SHP77 treated with DMSO at 0.1 percent for 48 hours (cell line): ENCODE results near the gene SUN2.

ENCODE experiments used
- DNase-seq: peaks from one replicate; lab custom pipeline; 2025; lab: John Stamatoyannopoulos, UW

SUN2 gene

DNA sequence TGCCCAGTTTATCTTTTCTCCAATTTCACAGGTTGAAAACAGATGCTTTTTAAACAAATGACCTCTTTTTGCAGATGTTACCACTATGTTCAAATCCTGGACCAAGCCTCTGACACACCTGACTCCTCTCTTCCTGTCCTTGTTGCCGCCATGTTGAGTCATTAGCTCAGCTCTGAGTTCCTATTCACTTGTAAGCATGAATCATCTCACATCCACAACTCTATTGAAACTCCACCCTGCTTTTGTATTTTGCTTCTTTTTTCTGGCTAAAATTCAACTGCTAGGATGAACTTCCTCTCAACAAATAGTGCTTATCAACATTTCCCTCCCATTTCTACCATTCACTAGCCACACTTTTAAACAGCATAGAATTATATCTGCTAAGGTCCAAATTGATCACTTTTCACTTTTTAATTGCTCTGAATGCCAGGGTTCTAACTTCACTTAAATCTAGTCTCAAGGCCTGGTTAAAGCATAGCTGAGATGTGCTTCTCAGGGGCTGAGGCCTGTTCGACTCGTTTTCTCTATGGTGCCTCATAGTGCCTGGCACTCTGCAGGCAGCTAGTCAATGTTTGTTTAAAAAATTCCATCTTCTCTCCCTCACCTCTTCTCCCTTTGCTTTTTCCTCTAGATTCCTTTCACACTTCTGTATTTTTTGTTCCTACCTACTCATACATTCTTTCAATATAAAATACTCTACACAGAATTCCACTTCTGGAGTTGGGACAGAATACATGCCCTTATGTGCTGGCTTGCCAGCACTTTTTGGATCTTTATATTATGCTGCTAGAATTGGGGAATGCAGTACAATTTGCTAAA lies 59.0 kb downstream of the SUN2 start:
- no peak for DNase-seq

- DNase-seq, result no peak
Measured at GRCh38 chr22:38694940-38695339, 60.9 kb downstream of the SUN2 start.

DNA sequence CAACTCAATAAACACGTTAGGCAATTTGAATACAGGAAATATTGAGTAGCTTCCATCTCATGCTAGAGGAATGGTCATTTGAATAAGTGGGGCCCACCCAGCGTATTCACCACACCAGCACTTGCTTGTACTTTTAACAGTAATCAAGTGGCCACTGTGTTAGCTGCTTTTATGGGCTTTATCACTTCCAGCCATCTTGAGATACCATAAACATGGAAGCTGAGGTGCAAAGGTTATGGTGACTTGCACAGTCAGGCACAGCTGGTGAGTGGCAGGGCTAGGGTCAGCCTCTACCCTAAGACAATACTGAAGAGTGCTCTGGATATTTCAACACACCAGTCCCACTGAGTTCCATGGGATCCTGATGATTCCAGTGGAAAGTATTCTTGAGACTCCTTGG lies 61.7 kb downstream of the SUN2 start:
- no peak for DNase-seq

DNA sequence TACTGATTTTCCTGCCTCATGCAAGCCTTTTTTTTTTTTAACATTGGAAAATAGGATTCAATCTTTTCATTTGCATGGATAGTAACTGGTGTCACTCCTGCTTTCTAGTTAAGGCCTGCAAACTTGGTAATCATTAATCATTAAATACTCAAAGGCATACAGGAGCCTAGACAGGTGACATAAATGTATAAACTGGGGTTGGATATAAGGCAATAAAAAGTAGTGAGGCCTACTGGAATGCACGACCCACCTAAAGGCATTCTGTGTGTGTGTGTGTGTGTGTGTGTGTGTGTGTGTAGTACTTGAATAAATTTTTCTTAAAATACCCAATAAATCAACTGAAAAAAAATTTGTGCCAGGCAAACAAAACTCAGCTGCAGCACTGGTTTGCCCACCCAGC lies 66.1 kb downstream of the SUN2 start:
- no peak for DNase-seq

DNA sequence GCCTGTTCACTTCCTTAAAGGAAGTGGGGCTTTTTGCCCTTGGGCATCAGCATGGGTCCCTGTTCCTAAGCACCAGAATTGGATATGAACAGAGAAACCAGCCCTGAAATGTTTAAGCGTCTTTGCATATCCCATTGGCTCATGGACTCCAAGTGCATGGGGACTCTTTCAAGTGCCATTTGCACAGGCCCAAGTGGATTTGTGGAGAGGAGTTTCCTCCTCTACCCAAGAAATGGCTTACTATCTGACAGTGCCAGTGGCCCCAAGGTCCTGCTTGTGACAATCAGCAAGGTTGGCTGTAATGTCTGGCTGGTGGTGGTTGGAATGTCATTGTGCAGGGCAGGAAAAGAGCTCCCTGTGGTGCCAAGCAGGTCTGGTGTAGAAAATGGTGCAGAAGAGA lies 70.0 kb downstream of the SUN2 start:
- DNase-seq, result no peak

- DNase-seq, result no peak
Measured at GRCh38 chr22:38684895-38685294, 70.9 kb downstream of the SUN2 start.
